Stimulated activated CD8-positive, alpha-beta memory T cell treated with anti-CD3 and anti-CD28 coated beads, Interleukin-15, amount 100 ng/mL, for 24 hours (primary cell): ENCODE data around the gene MYO1A.

ENCODE experiments used
- DNase-seq: peaks from one replicate; pipeline ENCODE4 v3.0.0-alpha.2; 2020; ENCODE audit warnings: low read depth

Gene MYO1A

GRCh38 chr12:57012600-57013465, 37.1 kb downstream of the MYO1A start:
- DNase-seq, result no peak

- DNase-seq, result no peak
Measured at GRCh38 chr12:57011438-57012424, 38.2 kb downstream of the MYO1A start.

GRCh38 chr12:57010627-57011247, 39.2 kb downstream of the MYO1A start:
- no peak for DNase-seq

GRCh38 chr12:57009949-57010626, 39.8 kb downstream of the MYO1A start:
- no peak for DNase-seq

GRCh38 chr12:57008178-57008577, 41.8 kb downstream of the MYO1A start:
- no peak for DNase-seq

GRCh38 chr12:57006809-57007475, 43.0 kb downstream of the MYO1A start:
- no peak for DNase-seq

GRCh38 chr12:57005980-57006808, 43.7 kb downstream of the MYO1A start, which contains the start of gene ZBTB39:
Gene ZBTB39, minus strand, starts transcription at chr12:57006546. Its CDS starts 1,629 bp downstream, at chr12:57004917.
- DNase-seq, result peak; percentile 47

- no peak for DNase-seq
Measured at GRCh38 chr12:57004651-57005050, 45.3 kb downstream of the MYO1A start.

GRCh38 chr12:57003395-57003794, 46.5 kb downstream of the MYO1A start:
- DNase-seq, result no peak

GRCh38 chr12:57001448-57001906, 48.5 kb downstream of the MYO1A start:
- peak; percentile 31 for DNase-seq

- DNase-seq, result no peak
Measured at GRCh38 chr12:57000393-57000792, 49.5 kb downstream of the MYO1A start.

- DNase-seq, result no peak
Measured at GRCh38 chr12:56999456-56999855, 50.5 kb downstream of the MYO1A start.

- DNase-seq, result no peak
Measured at GRCh38 chr12:56998981-56999380, 50.9 kb downstream of the MYO1A start.

GRCh38 chr12:56998316-56998715, 51.6 kb downstream of the MYO1A start:
- DNase-seq, result no peak

- DNase-seq, result no peak
Measured at GRCh38 chr12:56996793-56997545, 53.0 kb downstream of the MYO1A start.

- DNase-seq, result no peak
Measured at GRCh38 chr12:56995930-56996496, 53.9 kb downstream of the MYO1A start.

- no peak for DNase-seq
Measured at GRCh38 chr12:56995201-56995929, 54.6 kb downstream of the MYO1A start.

GRCh38 chr12:56994231-56994746, 55.6 kb downstream of the MYO1A start:
- no peak for DNase-seq
